HG03439 (cell line): ENCODE results near the gene HIP1R.

Experiments used
- ATAC-seq: cut with Tn5 transposase; IDR thresholded peaks from one replicate; pipeline ENCODE4 v1.9.1; 2021; ENCODE audit warnings: mild to moderate bottlenecking, moderate library complexity; ENCODE audit not compliant: unreplicated experiment

The HIP1R gene

GRCh38 chr12:122827258-122827657 is 8.0 kb upstream of the HIP1R start:
- ATAC-seq = no peak

GRCh38 chr12:122830517-122831214 is 4.6 kb upstream of the HIP1R start:
- ATAC-seq = no peak

- no peak for ATAC-seq
Measured at GRCh38 chr12:122834104-122834920, 945 bp upstream of the HIP1R start.

GRCh38 chr12:122835750-122836026 is 431 bp downstream of the HIP1R start:
- no peak for ATAC-seq

GRCh38 chr12:122836027-122836921 is 1.0 kb downstream of the HIP1R start:
- ATAC-seq = peak; percentile 50

- no peak for ATAC-seq
Measured at GRCh38 chr12:122837306-122838265, 2.3 kb downstream of the HIP1R start.

- ATAC-seq = no peak
Measured at GRCh38 chr12:122838841-122839240, 3.6 kb downstream of the HIP1R start.

GRCh38 chr12:122839907-122840554 is 4.8 kb downstream of the HIP1R start:
- no peak for ATAC-seq

GRCh38 chr12:122840580-122841513 is 5.6 kb downstream of the HIP1R start:
- ATAC-seq = no peak

GRCh38 chr12:122841544-122842321 is 6.5 kb downstream of the HIP1R start:
- ATAC-seq = no peak

GRCh38 chr12:122842505-122843405 is 7.5 kb downstream of the HIP1R start:
- ATAC-seq = no peak

GRCh38 chr12:122843455-122843854 is 8.2 kb downstream of the HIP1R start:
- ATAC-seq = no peak

GRCh38 chr12:122844366-122844971 is 9.2 kb downstream of the HIP1R start:
- ATAC-seq = no peak

GRCh38 chr12:122845041-122845864 is 10.0 kb downstream of the HIP1R start:
- no peak for ATAC-seq

- no peak for ATAC-seq
Measured at GRCh38 chr12:122845865-122846621, 10.8 kb downstream of the HIP1R start.
